Activated T-cell treated with anti-CD3 and anti-CD28 coated beads, Interleukin-2, amount 50 U/mL, for 72 hours (primary cell): ENCODE results near the gene FXYD3. TPM values are rescaled to one million over a fixed set of nuclear protein-coding genes. Genes with fewer than 3 reads are reported as not detected.

Experiments used
- ATAC-seq, 2 donors: fragments of 150-1000 bp; cut with Tn5 transposase; replicated peaks in 1 of 2; 2 replicates each; pipeline ENCODE4 v1.10.0; 2021; ENCODE audit warnings: moderate library complexity in 2 of 2, mild to moderate bottlenecking in 1 of 2
- DNase-seq, 2 donors: peaks; one replicate each; pipeline ENCODE4 v3.0.0; 2021 to 2022; ENCODE audit warnings: mixed read lengths in 1 of 2
- H3K27ac Mint-ChIP-seq: one replicate; pipeline ENCODE4 v1.8.0; 2022; ENCODE audit warnings: mild to moderate bottlenecking, moderate library complexity, mixed read lengths
- H3K27me3 Mint-ChIP-seq: one replicate; pipeline ENCODE4 v1.8.0; 2022; ENCODE audit warnings: low read depth, mixed read lengths
- H3K36me3 Mint-ChIP-seq, 2 donors: one replicate each; pipeline ENCODE4 v1.8.0; 2022; ENCODE audit warnings: mixed read lengths in 2 of 2, mild to moderate bottlenecking in 1 of 2; ENCODE audit not compliant: insufficient read depth in 2 of 2
- H3K4me1 Mint-ChIP-seq: one replicate; pipeline ENCODE4 v1.8.0; 2022; ENCODE audit warnings: low read depth, mixed read lengths
- H3K4me3 Mint-ChIP-seq, 2 donors: one replicate each; pipeline ENCODE4 v1.8.0; 2022; ENCODE audit warnings: mild to moderate bottlenecking in 2 of 2, mixed read lengths in 2 of 2, moderate library complexity in 2 of 2
- H3K9me3 Mint-ChIP-seq, 2 donors: one replicate each; pipeline ENCODE4 v1.8.0; 2022; ENCODE audit warnings: mixed read lengths in 2 of 2
- total RNA-seq, 2 donors: library from RNA; stranded (reverse); gene quantifications; one replicate each; pipeline ENCODE4 v1.2.3, GENCODE V29; 2022

The FXYD3 gene
- total RNA-seq, 2 donors from 2014 or later: not detected

GRCh38 chr19:35162471-35163326 is 47.1 kb downstream of the FXYD3 start:
- H3K4me3 Mint-ChIP-seq: no peak overlapping the region
- no peaks in the 10 kb centered on the region for H3K27me3 Mint-ChIP-seq
- peaks cover 8 to 33% of the 10 kb centered on the region in 2 donors for H3K9me3 Mint-ChIP-seq
- H3K4me1 Mint-ChIP-seq: peaks cover 25% of the 10 kb centered on the region
- DNase-seq (no peak), ATAC-seq (no peak)
- H3K27ac Mint-ChIP-seq: no peak overlapping the region
- peaks cover 64 to 91% of the 10 kb centered on the region in 2 donors for H3K36me3 Mint-ChIP-seq

- peaks cover 27% of the 10 kb centered on the region for H3K4me1 Mint-ChIP-seq
- no peaks in the 10 kb centered on the region for H3K27me3 Mint-ChIP-seq
- H3K27ac Mint-ChIP-seq: no peak overlapping the region
- DNase-seq (no peak), ATAC-seq (no peak)
- H3K4me3 Mint-ChIP-seq: no peak overlapping the region
- H3K36me3 Mint-ChIP-seq: peaks cover 64 to 82% of the 10 kb centered on the region in 2 donors
- H3K9me3 Mint-ChIP-seq: peaks cover 8 to 33% of the 10 kb centered on the region in 2 donors
These were observed 48.8 kb downstream of the FXYD3 start for GRCh38 chr19:35164418-35164817.

GRCh38 chr19:35165200-35166058 is 49.8 kb downstream of the FXYD3 start:
- ATAC-seq: no peak
- H3K27me3 Mint-ChIP-seq: no peaks in the 10 kb centered on the region
- H3K4me3 Mint-ChIP-seq: no peak overlapping the region
- DNase-seq: no peak
- H3K27ac Mint-ChIP-seq: no peak overlapping the region
- H3K9me3 Mint-ChIP-seq: peaks cover 8 to 33% of the 10 kb centered on the region in 2 donors
- peaks cover 27% of the 10 kb centered on the region for H3K4me1 Mint-ChIP-seq
- H3K36me3 Mint-ChIP-seq: peaks cover 64 to 78% of the 10 kb centered on the region in 2 donors

- Mint-ChIP-seq H3K4me3 (no peak overlapping the region), H3K36me3 (peaks cover 58 to 73% of the 10 kb centered on the region in 2 donors), H3K27me3 (no peaks in the 10 kb centered on the region), H3K4me1 (peaks cover 27% of the 10 kb centered on the region), H3K27ac (peak overlapping the region; percentile 71), H3K9me3 (peaks cover 8 to 28% of the 10 kb centered on the region in 2 donors)
- DNase-seq (no peak), ATAC-seq (no peak)
These were observed 50.8 kb downstream of the FXYD3 start for GRCh38 chr19:35166100-35167063.

- Mint-ChIP-seq H3K36me3 (peaks cover 50 to 64% of the 10 kb centered on the region in 2 donors), H3K9me3 (peaks cover 8 to 23% of the 10 kb centered on the region in 2 donors), H3K27me3 (no peaks in the 10 kb centered on the region), H3K4me3 (peak overlapping the region in 1 of 2 donors; percentile 12), H3K27ac (peak overlapping the region; percentile 89), H3K4me1 (peaks cover 27% of the 10 kb centered on the region)
- no peak for ATAC-seq
- DNase-seq: no peak
These were observed 51.9 kb downstream of the FXYD3 start for GRCh38 chr19:35167251-35168119.

- no peak overlapping the region for H3K4me3 Mint-ChIP-seq
- DNase-seq: no peak
These were observed 52.6 kb downstream of the FXYD3 start for GRCh38 chr19:35168196-35168595.

GRCh38 chr19:35169221-35169995 is 53.8 kb downstream of the FXYD3 start:
- Mint-ChIP-seq H3K27me3 (no peaks in the 10 kb centered on the region), H3K9me3 (peaks cover 6 to 15% of the 10 kb centered on the region in 2 donors), H3K4me1 (peaks cover 32% of the 10 kb centered on the region), H3K27ac (peak overlapping the region; percentile 71), H3K4me3 (peak overlapping the region in 1 of 2 donors; percentile 6), H3K36me3 (peaks cover 32 to 47% of the 10 kb centered on the region in 2 donors)
- peak; percentile 29 to 67 for ATAC-seq
- DNase-seq: no peak

More at GRCh38 chr19:35168196-35168595, 52.6 kb downstream of the FXYD3 start:
- H3K27ac Mint-ChIP-seq: peak overlapping the region; percentile 41
- no peaks in the 10 kb centered on the region for H3K27me3 Mint-ChIP-seq
- H3K9me3 Mint-ChIP-seq: peaks cover 7 to 23% of the 10 kb centered on the region in 2 donors
- no peak for ATAC-seq
- peaks cover 42 to 57% of the 10 kb centered on the region in 2 donors for H3K36me3 Mint-ChIP-seq
- H3K4me1 Mint-ChIP-seq: peaks cover 27% of the 10 kb centered on the region

- H3K4me1 Mint-ChIP-seq: peaks cover 32% of the 10 kb centered on the region
- H3K27ac Mint-ChIP-seq: peak overlapping the region; percentile 50
- H3K4me3 Mint-ChIP-seq: no peak overlapping the region
- no peak for ATAC-seq
- H3K9me3 Mint-ChIP-seq: peaks cover 6 to 11% of the 10 kb centered on the region in 2 donors
- H3K36me3 Mint-ChIP-seq: peaks cover 24 to 36% of the 10 kb centered on the region in 2 donors
- no peaks in the 10 kb centered on the region for H3K27me3 Mint-ChIP-seq
- no peak for DNase-seq
These were observed 54.9 kb downstream of the FXYD3 start for GRCh38 chr19:35170359-35171061.

- H3K27ac Mint-ChIP-seq: peak overlapping the region; percentile 70
- H3K4me3 Mint-ChIP-seq: no peak overlapping the region
- H3K27me3 Mint-ChIP-seq: no peaks in the 10 kb centered on the region
- H3K4me1 Mint-ChIP-seq: peaks cover 29% of the 10 kb centered on the region
- no peak for ATAC-seq
- peaks cover 0 to 3% of the 10 kb centered on the region in 2 donors for H3K9me3 Mint-ChIP-seq
- no peak for DNase-seq
- H3K36me3 Mint-ChIP-seq: peaks cover 12 to 24% of the 10 kb centered on the region in 2 donors
These were observed 56.1 kb downstream of the FXYD3 start for GRCh38 chr19:35171730-35172129.
